GM13977 (cell line): Measurements from ENCODE around the gene CHRND.

Source experiments
- DNase-seq: peaks from one replicate; pipeline ENCODE4 v3.0.0; 2012; ENCODE audit warnings: low spot score
- CTCF ChIP-seq: IDR thresholded peaks from 2 replicates; pipeline ENCODE4 v1.5.1; 2012; ENCODE audit warnings: mild to moderate bottlenecking, control low read depth; ENCODE audit not compliant: insufficient read depth; ENCODE audit errors: extremely low read depth, missing control alignments
- in situ Hi-C: fragments of 300-500 bp; cut with MboI; formaldehyde crosslinking; loops from one replicate; pipeline ENCODE4 v1.12.0; 2022; ENCODE audit warnings: low sequenced_read_pairs, low pct_unique_long_range_greater_than_20kb, mixed read lengths, inconsistent platforms; ENCODE audit not compliant: unreplicated experiment

CHRND gene

DNA sequence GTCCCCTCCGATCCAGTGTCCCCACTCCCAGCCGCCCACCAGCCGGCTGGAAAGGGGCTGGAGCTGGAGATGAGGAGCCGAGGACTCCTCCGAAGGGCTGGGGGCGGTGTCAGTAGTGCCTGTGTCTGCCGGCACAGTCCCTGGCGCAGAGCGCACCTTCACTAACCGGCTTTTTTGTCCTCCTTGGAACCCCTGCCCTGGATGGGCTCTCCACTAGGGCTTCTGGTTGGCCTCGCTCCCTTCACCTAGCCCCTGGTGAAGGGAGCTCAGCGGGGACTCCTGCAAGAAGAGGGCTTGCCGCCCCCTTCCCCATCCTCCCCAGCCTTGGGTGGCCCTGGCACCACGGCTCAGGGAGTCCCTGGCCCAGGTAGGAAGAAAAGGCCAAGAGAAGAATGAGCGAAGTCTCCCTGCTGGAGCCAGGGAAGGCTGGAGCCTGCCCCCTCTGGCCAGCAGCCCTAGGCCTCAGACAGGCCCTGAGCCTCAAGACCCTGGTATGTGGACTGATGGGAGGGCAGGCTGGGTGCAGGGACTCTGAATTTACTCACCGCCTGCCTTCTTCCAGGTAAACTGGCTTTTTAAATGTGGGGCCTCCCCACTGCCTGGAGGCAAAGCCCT, 37.8 kb upstream of the CHRND start:
- TF ChIP-seq CTCF: no peak
- no peak for DNase-seq
- in situ Hi-C loops: no loop called here

DNA sequence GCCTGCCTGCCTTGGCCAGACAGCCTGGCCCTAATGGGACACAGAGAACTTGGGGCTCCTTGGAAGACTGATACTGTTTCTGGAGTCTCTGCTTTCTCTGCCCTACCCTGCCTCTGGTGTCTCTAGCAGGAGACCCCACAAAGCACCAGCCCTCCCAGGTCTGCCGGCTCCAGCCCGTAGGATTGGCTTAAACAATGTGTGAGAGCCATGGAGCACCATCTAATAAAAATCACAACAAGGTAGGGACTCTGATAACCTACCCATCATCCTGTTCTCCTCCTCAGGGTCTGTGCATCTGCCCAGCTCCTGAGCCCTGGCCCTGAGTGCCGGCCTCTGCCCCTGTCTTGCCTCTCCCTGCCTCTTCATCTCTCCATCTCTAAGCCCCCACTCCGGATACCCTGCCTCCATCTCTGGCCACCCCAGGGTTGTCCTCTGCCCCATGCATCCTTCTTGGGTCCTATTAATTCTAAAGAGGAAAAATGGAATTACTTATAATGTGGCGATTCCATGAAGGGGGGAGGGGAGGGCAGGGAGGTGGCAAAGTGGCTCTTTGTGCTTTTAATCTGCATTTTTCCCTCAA, 37.1 kb upstream of the CHRND start:
- in situ Hi-C loops: no loop called here
- no peak for DNase-seq
- no peak for TF ChIP-seq CTCF

DNA sequence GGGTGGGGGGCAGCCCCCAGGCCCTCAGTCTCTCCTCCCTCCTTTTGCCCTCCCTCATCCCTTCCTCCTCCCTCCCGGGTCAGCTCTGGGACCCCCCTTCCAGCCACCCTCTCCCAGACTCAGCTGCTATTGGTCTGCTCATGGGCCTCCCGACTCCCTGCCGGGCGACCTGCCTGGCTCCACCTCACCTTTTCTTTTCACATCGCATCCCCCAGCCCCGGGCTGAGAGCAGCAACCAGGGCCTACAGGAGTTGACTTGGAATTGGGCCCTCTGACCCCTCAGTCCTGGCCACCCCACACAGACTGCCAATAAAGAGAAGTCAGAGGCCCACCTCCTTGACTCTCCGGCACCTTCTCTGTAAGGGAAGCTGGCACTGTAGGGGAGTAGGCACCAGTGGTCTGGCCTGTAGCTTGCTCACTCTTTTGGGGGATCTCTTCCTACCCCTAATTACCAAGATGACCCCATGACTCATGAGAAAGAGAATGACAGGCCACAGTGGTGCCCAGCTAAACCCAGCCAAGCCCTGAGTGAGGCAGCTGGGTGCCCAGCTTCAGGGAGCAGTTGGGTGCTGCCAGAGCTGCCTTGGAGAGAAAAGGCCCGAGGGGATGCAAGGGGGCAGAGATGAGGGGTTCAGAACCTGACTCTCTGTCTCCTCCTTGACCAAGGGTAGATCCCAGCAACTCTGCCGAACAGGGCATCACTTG, 36.3 kb upstream of the CHRND start:
- no peak for DNase-seq
- in situ Hi-C loops: no loop called here
- TF ChIP-seq CTCF: no peak

- no peak for DNase-seq
- TF ChIP-seq CTCF: no peak
- in situ Hi-C loops: no loop called here
These were observed 35.5 kb upstream of the CHRND start for GRCh38 chr2:232490221-232491138.

DNA sequence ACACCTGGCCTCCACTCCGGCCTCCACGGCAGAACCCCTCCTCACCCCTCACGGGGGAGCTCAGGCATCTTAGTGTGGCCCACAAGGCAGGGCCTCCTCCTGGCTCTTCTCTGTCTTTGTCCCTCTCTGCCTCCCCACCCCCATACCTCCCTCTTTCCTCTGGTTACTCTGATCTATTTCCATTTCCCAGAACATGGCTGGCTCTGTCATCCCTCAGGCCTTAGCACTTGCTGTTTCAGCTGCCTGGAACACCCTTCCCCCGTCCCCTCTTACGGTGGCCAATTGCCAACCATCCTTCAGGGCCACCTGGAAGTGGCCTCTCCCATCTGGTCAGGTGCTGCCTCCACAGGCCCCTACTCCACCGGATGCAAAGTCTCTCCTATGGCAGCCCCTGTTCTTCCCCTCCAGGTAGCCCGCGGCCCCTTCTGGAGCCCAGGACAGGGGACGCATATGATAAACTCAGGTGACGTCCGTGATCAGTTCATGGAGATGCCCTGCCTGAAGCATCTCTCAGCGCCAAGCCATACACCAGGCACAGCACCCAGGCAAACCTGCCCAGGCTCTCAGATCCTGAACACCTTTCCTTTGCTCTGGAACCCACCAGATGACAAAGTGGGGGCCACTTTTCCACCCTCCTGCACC, 34.7 kb upstream of the CHRND start:
- no peak for TF ChIP-seq CTCF
- in situ Hi-C loops: no loop called here
- DNase-seq: no peak

GRCh38 chr2:232492236-232492848, 33.6 kb upstream of the CHRND start:
- in situ Hi-C loops: no loop called here
- no peak for TF ChIP-seq CTCF
- DNase-seq: no peak
